Posterior vena cava (tissue), 2 donors: ENCODE data around the gene FOXO1. TPM values are rescaled to one million over a fixed set of nuclear protein-coding genes. Genes with fewer than 3 reads are reported as not detected.

Experiments used
- DNase-seq: peaks from one replicate; pipeline ENCODE4 v3.0.0-alpha.2; 2020; ENCODE audit warnings: low spot score
- intact Hi-C, 2 donors: fragments of 100-400 bp; cut with DNase I; formaldehyde crosslinking; loops; one replicate each; pipeline versions ENCODE4 v1.14.1 to v1.14.2; 2022 to 2023
- total RNA-seq, 2 donors: library from RNA; stranded (reverse); fragmentation: NEBNext Ultra II Directional; extraction: Animal tissue kit (Norgen Biotek cat#: 25700); gene quantifications; one replicate each; pipeline ENCODE4 v1.2.1, GENCODE V29; 2021
- donor health status: DM: yes; HTN: yes; CAD: no.
- donor health status: DM: yes; HTN: yes; CAD: no.

Gene FOXO1
- total RNA-seq, 2 donors from 2014 or later: 34.4 to 42.5 TPM

DNA sequence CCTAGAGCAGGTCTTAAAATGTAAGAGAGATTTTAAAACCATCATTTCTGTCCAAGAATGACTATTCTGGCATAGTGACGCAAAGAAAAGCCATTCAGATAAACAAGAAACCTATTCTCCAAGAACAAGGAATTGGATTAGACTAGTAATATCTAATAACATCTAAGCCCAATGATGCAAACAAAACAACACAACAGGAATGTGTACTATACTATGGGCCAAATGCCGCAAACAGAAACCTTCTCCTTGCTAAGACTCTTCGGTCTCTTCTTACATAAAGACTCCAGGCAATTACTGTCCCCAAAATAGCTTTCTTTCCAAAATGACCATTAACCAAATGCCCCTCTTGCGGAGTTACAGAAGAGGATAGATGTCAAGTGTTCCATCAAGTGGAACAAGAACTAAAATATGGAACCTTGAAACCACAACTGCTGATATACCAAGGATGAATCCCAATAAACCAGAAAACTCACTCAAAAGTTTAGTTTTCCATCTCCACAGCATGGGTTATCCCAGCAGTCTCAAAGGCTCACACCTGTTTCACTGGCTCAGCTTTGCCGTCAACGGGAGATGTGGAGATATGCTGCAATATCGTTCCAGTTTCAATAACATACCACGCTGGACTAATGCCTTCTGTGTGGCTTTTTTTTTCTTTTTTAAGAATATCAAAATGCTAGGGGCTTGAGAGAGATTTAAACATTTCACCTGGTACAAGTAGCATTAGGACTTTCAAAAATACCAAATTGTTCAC is 76.2 kb downstream of the FOXO1 start:
- intact Hi-C loops: no loop called here
- DNase-seq: no peak

DNA sequence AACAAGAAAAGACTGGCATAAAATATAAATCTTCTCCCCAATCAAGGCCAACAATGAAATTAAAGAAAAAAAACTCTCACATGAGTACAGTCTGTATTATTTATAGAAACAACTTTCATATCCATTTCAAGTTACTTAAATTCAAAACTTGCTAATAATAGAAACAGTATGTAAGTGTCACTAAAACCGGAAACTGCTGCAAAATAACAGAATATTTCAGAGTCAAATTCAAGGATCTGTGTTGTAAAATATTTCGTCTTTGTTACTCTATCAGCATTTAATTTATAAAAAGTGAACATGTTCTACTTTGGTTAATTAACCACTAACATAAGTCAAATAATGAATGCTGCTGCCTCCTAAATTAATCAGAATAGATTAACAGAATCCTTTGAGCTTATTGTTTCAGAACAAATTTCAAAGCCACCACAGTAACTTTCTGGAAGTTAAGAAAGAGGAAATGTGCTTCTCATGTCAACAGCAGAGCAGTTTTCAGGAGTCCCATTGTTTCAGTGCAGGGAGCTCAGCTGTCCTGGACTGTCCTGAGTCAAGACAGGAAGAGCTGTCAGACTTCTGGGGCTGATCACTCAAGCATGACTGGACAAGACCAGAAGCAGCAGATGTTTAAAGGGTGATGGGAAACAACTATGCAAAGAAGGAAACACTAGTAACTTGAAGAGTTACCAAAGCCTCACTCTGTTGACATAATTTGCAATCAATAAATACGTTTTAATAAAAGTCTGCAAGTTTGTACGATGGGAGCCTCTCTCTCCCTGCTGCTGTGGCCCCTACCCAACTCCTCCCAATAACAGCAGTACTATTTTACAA is 76.9 kb downstream of the FOXO1 start:
- no peak for DNase-seq
- intact Hi-C loops: no loop called here

DNA sequence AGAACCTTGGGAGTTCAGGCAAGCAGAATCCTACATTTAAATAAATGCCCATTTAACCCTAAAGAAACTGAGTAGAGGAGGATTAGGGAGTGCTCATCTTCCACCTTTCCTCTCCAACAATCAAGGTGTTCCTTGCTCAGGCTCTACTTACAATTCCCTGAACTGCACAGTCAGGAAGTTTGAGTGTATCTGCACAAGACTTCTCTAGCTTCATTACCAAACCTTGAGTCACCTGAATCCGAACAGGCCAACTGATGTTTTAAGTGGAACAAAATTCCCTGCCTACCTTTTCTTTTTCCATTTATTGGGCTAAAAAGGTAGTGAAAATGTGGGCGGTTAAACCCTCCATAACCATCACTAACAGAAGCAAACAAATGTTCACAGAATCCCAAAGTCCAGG is 78.3 kb downstream of the FOXO1 start:
- DNase-seq: no peak
- intact Hi-C loops: no loop called here

DNA sequence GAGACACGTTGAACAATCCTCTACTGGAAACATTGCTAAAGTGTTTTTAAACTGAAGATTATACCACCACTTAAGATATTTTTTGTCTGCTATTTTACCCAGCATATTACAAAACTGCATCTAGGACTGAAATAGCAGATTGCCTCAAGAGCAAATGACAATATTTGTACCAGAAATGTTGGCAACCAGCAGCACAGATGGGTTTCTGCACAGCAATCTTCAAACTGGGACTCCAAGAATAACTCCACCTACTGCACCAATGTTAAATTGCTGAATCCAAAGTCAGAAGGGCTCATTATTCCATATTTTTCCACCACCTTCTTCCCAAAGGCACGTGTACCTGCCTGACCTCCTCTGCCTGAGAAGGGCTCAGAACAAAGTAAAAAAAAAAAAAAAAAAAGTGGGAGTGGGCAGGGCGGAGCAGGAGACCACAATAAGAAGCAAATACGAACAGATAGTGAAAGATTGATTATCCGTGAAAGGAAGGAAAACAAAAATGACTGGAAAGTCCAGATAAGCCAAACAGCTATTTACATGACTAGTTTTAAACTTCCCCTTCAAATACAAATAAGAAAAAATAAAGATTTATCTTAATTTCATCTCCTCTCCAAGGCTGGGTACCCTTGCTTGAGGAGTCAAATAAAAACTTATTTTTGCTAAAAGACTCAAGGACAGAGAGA is 79.4 kb downstream of the FOXO1 start:
- intact Hi-C loops: no loop called here
- no peak for DNase-seq

- intact Hi-C loops: no loop called here
- DNase-seq: no peak
These were observed 80.5 kb downstream of the FOXO1 start for GRCh38 chr13:40585911-40586471.

DNA sequence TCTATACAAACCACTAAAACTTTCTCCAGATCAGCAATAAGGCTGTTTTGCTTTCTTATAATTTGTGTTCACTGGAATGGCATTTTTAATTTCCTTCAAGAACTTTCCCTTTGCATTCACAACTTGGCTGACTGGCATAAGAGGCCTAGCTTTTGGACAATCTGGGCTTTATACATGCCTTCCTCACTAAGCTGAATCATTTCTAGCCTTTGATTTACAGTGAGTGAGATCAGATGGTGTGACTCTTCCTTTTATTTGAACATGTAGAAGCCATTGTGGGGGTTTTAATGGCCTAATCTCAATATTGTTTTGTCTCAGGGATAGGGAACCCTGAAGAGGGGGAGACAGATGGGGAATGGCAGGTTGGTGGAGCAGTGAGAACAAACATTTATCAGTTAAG is 82.7 kb downstream of the FOXO1 start:
- no peak for DNase-seq
- intact Hi-C loops: no loop called here

DNA sequence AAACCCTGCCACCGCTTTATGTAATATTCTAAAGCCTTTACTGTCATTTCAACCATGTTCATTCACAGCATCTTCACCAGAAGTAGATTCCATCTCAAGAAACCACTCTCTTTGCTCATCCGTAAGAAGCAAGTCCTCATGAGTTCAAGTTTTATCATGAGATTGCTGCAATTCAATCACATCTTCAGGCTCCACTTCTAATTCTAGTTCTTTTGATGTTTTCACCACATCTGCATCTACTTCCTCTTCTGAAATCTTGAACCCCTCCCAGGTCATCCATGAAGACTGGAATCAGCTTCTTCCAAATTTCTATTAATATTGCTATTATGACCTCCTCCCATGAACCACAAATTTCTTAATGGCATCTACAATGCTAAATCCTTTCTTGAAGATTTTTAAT is 83.9 kb downstream of the FOXO1 start:
- DNase-seq: no peak
- intact Hi-C loops: no loop called here

DNA sequence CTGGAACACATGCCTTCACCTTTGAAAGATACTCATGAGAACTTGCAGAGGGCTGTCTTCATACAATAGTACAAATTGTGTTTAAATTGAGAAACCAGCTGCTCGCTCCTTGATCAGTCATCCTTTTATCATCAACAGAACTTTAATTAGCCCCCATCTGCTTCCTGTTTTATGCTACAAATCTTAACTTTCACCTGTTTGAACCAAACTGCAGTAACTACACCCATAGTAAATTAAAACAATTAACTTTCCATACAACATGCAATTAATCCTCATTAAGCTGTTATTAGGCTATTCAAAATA is 85.2 kb downstream of the FOXO1 start:
- no peak for DNase-seq
- intact Hi-C loops: no loop called here

DNA sequence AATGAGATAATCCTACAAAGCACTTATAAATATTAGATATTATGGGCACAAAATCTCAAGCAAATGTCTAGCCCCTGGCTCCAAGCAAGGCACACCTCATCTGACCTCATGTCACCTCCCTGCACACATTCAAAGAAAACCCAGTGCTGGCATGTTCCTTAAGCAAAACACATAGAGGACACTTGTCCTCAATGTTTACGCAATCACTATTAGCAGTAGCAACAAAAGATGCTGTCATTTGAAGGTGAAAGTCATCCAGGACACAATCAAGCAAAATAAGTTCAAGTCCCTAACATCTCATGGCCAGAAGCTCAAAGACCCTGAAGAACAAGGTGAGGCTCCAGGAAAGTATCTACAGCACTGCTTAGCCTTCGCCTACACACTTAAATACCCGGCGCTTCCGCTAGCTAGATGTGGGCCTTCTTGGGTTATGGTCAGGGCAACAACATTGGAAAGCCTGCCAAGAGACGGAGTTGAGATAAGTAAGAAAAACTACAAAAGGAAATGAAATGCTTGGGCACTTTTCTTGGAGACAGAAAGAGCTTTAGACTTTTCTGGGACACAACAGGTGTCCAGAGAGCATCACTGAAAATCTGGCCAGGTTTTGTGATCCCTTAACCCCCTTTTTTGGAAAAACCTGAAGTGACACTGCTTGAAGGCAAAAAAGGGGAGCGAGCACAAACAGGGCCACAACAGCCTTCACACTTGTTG is 85.7 kb downstream of the FOXO1 start:
- intact Hi-C loops: no loop called here
- no peak for DNase-seq

DNA sequence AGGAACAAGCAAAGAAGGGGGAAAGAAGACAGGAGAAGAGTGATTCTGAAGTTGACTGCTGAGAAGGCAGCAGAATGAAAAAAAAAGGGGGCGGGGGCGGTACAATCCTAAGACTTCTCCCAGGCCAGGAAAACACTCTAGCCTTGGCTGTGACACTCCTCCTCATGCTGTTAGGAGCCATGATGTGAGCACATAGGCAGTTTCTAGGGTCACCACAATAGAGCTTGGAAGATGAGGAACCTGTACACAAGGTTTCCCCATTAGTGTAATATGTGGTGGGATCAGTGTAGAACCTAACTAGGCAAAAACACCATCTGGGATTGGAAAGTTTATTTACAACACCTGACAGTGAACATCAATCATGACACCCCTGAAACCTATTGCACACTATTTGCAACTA is 86.9 kb downstream of the FOXO1 start:
- DNase-seq: no peak
- intact Hi-C loops: no loop called here

- intact Hi-C loops: no loop called here
- DNase-seq: no peak
These were observed 88.4 kb downstream of the FOXO1 start for GRCh38 chr13:40578055-40578454.

GRCh38 chr13:40576369-40576768 is 90.1 kb downstream of the FOXO1 start:
- no peak for DNase-seq
- intact Hi-C loops: no loop called here

DNA sequence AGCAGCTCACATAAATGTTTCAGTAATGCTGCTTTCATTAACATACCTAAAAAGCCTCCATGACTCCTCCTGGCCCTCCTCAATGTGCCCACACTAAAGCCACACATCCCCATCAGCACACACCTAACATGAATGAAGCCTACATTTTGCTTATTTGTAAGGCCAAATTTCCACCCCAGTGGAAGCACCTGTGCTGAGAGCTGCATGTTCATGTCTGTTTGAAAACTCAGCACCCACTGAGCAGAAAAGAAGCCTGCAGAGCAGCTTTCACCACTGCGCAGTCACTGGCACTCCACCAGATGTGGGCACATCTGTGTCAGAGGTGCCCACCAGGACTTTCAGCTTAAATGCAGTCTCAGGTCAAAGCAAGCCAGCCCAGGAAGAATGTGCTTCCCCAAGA is 93.5 kb downstream of the FOXO1 start:
- intact Hi-C loops: no loop called here
- DNase-seq: no peak

GRCh38 chr13:40571338-40571963 is 95.0 kb downstream of the FOXO1 start:
- intact Hi-C loops: no loop called here
- DNase-seq: no peak

DNA sequence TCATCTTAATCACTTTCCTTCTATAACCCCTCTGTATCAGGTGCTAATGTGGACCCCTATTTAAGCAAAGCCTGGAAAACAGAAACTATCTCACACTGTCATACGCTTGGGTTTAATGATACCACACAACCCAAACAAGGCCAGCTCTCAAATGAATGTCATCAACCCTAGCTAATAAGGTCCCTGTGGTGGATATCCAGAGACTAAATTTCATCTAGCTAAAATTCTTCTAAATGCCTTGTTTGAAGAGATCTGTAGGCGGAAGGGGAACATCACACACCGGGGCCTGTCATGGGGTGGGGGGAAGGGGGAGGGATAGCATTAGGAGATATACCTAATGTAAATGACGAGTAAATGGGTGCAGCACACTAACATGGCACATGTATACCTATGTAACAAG is 95.5 kb downstream of the FOXO1 start:
- intact Hi-C loops: no loop called here
- no peak for DNase-seq

DNA sequence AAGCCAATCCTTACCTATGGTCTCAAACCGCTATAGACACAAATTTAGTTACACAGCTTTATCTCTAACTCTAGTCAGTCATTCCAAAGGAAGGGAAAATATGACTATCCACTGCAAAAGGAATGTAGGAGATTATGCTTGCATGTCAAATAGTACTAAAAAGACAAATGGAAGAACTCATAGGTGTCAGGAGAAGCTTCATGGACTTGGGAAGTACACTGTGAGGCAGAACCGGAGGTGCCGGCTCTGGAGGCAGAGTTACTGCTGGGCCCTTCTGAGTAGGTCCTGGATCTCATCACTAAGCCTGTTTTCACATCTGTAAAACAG is 97.5 kb downstream of the FOXO1 start:
- no peak for DNase-seq
- intact Hi-C loops: no loop called here

- no peak for DNase-seq
- intact Hi-C loops: no loop called here
These were observed 98.0 kb downstream of the FOXO1 start for GRCh38 chr13:40568246-40569023.

- intact Hi-C loops: no loop called here
- DNase-seq: no peak
These were observed 99.6 kb downstream of the FOXO1 start for GRCh38 chr13:40566811-40567210.
